ENCODE data around the gene TNFRSF1B.

- TF ChIP-seq CTCF (conservative IDR thresholded peaks at IDR 0.05; ENCODE audit: low read depth, low read length) = no peak
- no peak for TF ChIP-seq EZH2 (IDR thresholded peaks at IDR 0.05; ENCODE audit: borderline replicate concordance, low read depth, low read length, poor library complexity, severe bottlenecking)
Observed at GRCh38 chr1:12179676-12180075, 12.9 kb downstream of the TNFRSF1B start.
